Hepatocyte (in vitro differentiated cells): ENCODE results near the gene SLC26A8. TPM values are rescaled to one million over a fixed set of nuclear protein-coding genes. Genes with fewer than 3 reads are reported as not detected.

Source experiments
- DNase-seq: peaks from one replicate; pipeline ENCODE4 v3.0.0-alpha.2; 2016; ENCODE audit warnings: low spot score
- H2AFZ ChIP-seq: fragments of 200-600 bp; sonication (generic); 2 replicates; pipeline ENCODE4 v1.6.0; 2016; ENCODE audit warnings: antibody characterized with exemption, mild to moderate bottlenecking
- H3K27ac ChIP-seq: fragments of 200-600 bp; sonication (generic); 2 replicates; pipeline ENCODE4 v1.5.1; 2016; ENCODE audit warnings: mild to moderate bottlenecking
- H3K27me3 ChIP-seq: fragments of 200-600 bp; sonication (generic); 2 replicates; pipeline ENCODE4 v1.6.1; 2016
- H3K36me3 ChIP-seq: fragments of 200-600 bp; sonication (generic); replicated peaks from 2 replicates; pipeline ENCODE4 v1.5.1; 2016; ENCODE audit warnings: low read depth; ENCODE audit not compliant: insufficient read depth
- H3K4me1 ChIP-seq: fragments of 200-600 bp; sonication (generic); 2 replicates; pipeline ENCODE4 v1.5.1; 2016; ENCODE audit warnings: mild to moderate bottlenecking, moderate library complexity; ENCODE audit not compliant: insufficient read depth
- H3K4me2 ChIP-seq: fragments of 200-600 bp; sonication (generic); 2 replicates; pipeline ENCODE4 v1.6.0; 2016
- H3K4me3 ChIP-seq: fragments of 200-600 bp; sonication (generic); 2 replicates; pipeline ENCODE4 v1.5.1; 2016; ENCODE audit warnings: mild to moderate bottlenecking
- H3K79me2 ChIP-seq: fragments of 200-600 bp; sonication (generic); 2 replicates; pipeline ENCODE4 v1.6.0; 2017; ENCODE audit warnings: mild to moderate bottlenecking
- H3K9me2 ChIP-seq: fragments of 200-600 bp; sonication (generic); replicated peaks from 2 replicates; pipeline ENCODE4 v1.6.0; 2017; ENCODE audit warnings: mild to moderate bottlenecking; ENCODE audit not compliant: insufficient read depth
- H3K9me3 ChIP-seq: fragments of 200-600 bp; sonication (generic); 2 replicates; pipeline ENCODE4 v1.5.1; 2016; ENCODE audit warnings: low read depth, mild to moderate bottlenecking
- H4K20me1 ChIP-seq: fragments of 200-600 bp; sonication (generic); 2 replicates; pipeline ENCODE4 v1.6.0; 2016; ENCODE audit warnings: mild to moderate bottlenecking; ENCODE audit not compliant: insufficient read depth, poor library complexity, severe bottlenecking
- CTCF ChIP-seq: fragments of 200-600 bp; sonication (generic); IDR thresholded peaks from 2 replicates; pipeline ENCODE4 v1.5.1; 2016; ENCODE audit warnings: antibody characterized with exemption, mild to moderate bottlenecking; ENCODE audit not compliant: poor library complexity
- EZH2 ChIP-seq: fragments of 200-600 bp; sonication (generic); IDR thresholded peaks from 2 replicates; pipeline ENCODE4 v1.6.1; 2016; ENCODE audit warnings: antibody characterized with exemption, mild to moderate bottlenecking, borderline replicate concordance
- EZH2phosphoT487 ChIP-seq: fragments of 200-600 bp; sonication (generic); IDR thresholded peaks from one replicate; pipeline ENCODE4 v1.6.1; 2018; ENCODE audit warnings: antibody characterized with exemption, mild to moderate bottlenecking, low read depth, moderate library complexity; ENCODE audit not compliant: unreplicated experiment, severe bottlenecking
- WGBS: methylation state at CpG from one replicate; pipeline ENCODE4 v1.1.6; 2016; ENCODE audit warnings: low lambda C conversion rate; ENCODE audit errors: missing lambda C conversion rate; 5-methylcytosine and 5-hydroxymethylcytosine counted together
- polyA plus RNA-seq: library from polyadenylated mRNA; unstranded; fragments of >200 nt; fragmentation: Nextera tagmentation; extraction: Ambion mirVana; gene quantifications from 2 replicates; pipeline ENCODE4 v1.2.1, GENCODE V29; 2016
- total RNA-seq: library from RNA; depleted of rRNA; stranded (reverse); fragments of >200 nt; gene quantifications from 2 replicates; pipeline ENCODE4 v1.2.3, GENCODE V29; 2014

SLC26A8 gene
- total and polyA plus RNA-seq, 2 experiments from 2014 or later = not detected

DNA sequence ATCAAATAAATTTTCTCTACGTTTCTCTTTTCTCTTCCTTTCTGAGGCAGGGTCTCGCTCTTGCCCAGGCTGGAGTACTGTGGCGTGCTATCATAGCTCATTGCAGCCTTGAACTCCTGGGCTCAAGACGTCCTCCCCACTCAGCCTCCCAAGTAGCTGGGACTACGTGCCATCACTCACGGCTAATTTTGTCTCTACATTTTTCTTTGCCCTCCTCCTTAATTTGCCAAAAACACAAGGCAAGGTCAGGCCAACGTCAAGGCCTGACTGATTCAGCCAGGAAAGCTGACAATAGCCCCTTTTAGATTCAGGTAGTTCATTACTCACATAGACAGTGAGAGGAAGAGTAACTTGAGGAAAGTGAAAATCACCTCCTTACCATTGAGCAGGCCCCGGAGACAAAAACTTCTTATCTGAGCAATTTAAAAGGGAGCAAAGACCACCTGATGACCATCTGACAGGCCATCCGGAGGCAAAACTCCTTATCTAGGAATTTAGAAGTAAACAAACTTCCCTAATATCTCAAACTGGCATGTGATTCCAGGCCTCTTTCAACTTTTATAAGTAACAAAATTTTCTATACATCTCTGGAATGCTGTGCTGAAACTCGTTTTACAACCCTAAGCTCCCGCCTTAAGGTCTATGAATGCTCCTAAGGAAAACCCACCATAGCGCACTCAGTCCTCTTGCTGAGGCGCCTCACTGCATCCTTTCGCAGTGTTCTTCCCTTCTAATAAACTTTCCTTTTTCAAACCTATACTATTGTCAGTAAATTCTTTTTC is 61.5 kb downstream of the SLC26A8 start:
- Histone ChIP-seq H3K4me3 (no peak overlapping the region), H2AFZ (peak overlapping the region; percentile 30), H3K27me3 (no peaks in the 10 kb centered on the region), H3K36me3 (no peaks in the 10 kb centered on the region), H3K4me1 (peaks cover 4% of the 10 kb centered on the region), H3K4me2 (peak overlapping the region; percentile 32), H3K79me2 (no peaks in the 10 kb centered on the region), H3K9me2 (no peaks in the 10 kb centered on the region), H3K9me3 (no peaks in the 10 kb centered on the region), H4K20me1 (no peaks in the 10 kb centered on the region), H3K27ac (peak overlapping the region; percentile 54)
- no peak for DNase-seq
- WGBS = 56% methylated on average over 14 of the region's 14 CpGs
- TF ChIP-seq EZH2phosphoT487 = no peak
- no peak for TF ChIP-seq CTCF
- no peak for TF ChIP-seq EZH2

- Histone ChIP-seq H3K4me2 (no peak overlapping the region), H3K4me3 (no peak overlapping the region), H3K9me2 (no peaks in the 10 kb centered on the region), H3K27me3 (no peaks in the 10 kb centered on the region), H3K4me1 (no peaks in the 10 kb centered on the region), H3K36me3 (no peaks in the 10 kb centered on the region), H3K27ac (no peak overlapping the region), H3K79me2 (no peaks in the 10 kb centered on the region), H2AFZ (no peak overlapping the region), H4K20me1 (no peaks in the 10 kb centered on the region), H3K9me3 (no peaks in the 10 kb centered on the region)
- no peak for DNase-seq
- TF ChIP-seq EZH2phosphoT487 (no peak), EZH2 (no peak), CTCF (no peak)
- 73% methylated on average over 2 of the region's 2 CpGs for WGBS
Observed at GRCh38 chr6:35960187-35960586, 64.3 kb downstream of the SLC26A8 start.

GRCh38 chr6:35955970-35956369 is 68.5 kb downstream of the SLC26A8 start:
- Histone ChIP-seq H3K4me1 (no peaks in the 10 kb centered on the region), H3K4me2 (no peak overlapping the region), H3K9me3 (no peaks in the 10 kb centered on the region), H2AFZ (no peak overlapping the region), H3K27ac (no peak overlapping the region), H4K20me1 (no peaks in the 10 kb centered on the region), H3K4me3 (no peak overlapping the region), H3K79me2 (no peaks in the 10 kb centered on the region), H3K27me3 (no peaks in the 10 kb centered on the region), H3K36me3 (no peaks in the 10 kb centered on the region), H3K9me2 (no peaks in the 10 kb centered on the region)
- TF ChIP-seq EZH2 (no peak), CTCF (no peak), EZH2phosphoT487 (no peak)
- 85% methylated on average over 4 of the region's 4 CpGs for WGBS
- DNase-seq = no peak
